Caco-2 (cell line): Measurements from ENCODE around the gene PHIP. TPM values are rescaled to one million over a fixed set of nuclear protein-coding genes. Genes with fewer than 3 reads are reported as not detected.

Experiments used
- BruUV-seq: library from RNA; stranded (reverse); fragments of 400-500 nt; replicated peaks from 2 replicates; lab custom pipeline; 2021; lab: Mats Ljungman, UMichigan
- CTCF ChIA-PET: fragments of 300-600 bp; sonication (Branson Sonifier 250); formaldehyde crosslinking; loops from one replicate; lab custom pipeline; 2022; ENCODE audit warnings: antibody characterized with exemption; lab: Charles Lee
- POLR2A ChIA-PET: fragments of 300-600 bp; sonication (Branson Sonifier 250); formaldehyde crosslinking; loops from one replicate; lab custom pipeline; 2022; ENCODE audit warnings: antibody characterized with exemption; lab: Charles Lee
- DNase-seq, 2 experiments: peaks; one replicate each; pipeline versions ENCODE4 v3.0.0 to v3.0.0-alpha.2; 2020 to 2022
- H3K27me3 ChIP-seq: replicated peaks from 2 replicates; pipeline ENCODE4 v1.6.0; 2011; ENCODE audit warnings: low read length; ENCODE audit not compliant: control insufficient read depth, insufficient read depth
- H3K36me3 ChIP-seq: 2 replicates; pipeline ENCODE4 v1.5.1; 2011; ENCODE audit warnings: low read length; ENCODE audit not compliant: control insufficient read depth, insufficient read depth
- H3K4me1 ChIP-seq: fragments of 250-450 bp; sonication (Bioruptor Pico); 2 replicates; pipeline ENCODE4 v1.5.1; 2020; ENCODE audit warnings: mild to moderate bottlenecking
- H3K4me3 ChIP-seq: 2 replicates; pipeline ENCODE4 v1.5.1; 2011; ENCODE audit warnings: low read depth, mild to moderate bottlenecking, control low read depth, low read length
- H3K9me3 ChIP-seq: fragments of 250-450 bp; sonication (Bioruptor Pico); 2 replicates; pipeline ENCODE4 v1.5.1; 2020; ENCODE audit warnings: mild to moderate bottlenecking, moderate library complexity
- H3K27ac Mint-ChIP-seq: one replicate; pipeline ENCODE4 v1.8.0; 2022; ENCODE audit warnings: mixed read lengths; ENCODE audit not compliant: unreplicated experiment
- H3K27me3 Mint-ChIP-seq: one replicate; pipeline ENCODE4 v1.8.0; 2022; ENCODE audit warnings: mixed read lengths; ENCODE audit not compliant: insufficient read depth, unreplicated experiment
- H3K36me3 Mint-ChIP-seq: one replicate; pipeline ENCODE4 v1.8.0; 2022; ENCODE audit warnings: mild to moderate bottlenecking, mixed read lengths; ENCODE audit not compliant: insufficient read depth, unreplicated experiment
- H3K4me1 Mint-ChIP-seq: one replicate; pipeline ENCODE4 v1.8.0; 2022; ENCODE audit warnings: low read depth, mixed read lengths; ENCODE audit not compliant: unreplicated experiment
- H3K4me3 Mint-ChIP-seq: one replicate; pipeline ENCODE4 v1.8.0; 2022; ENCODE audit warnings: mild to moderate bottlenecking, moderate library complexity, mixed read lengths; ENCODE audit not compliant: unreplicated experiment
- H3K9me3 Mint-ChIP-seq: one replicate; pipeline ENCODE4 v1.8.0; 2022; ENCODE audit warnings: mixed read lengths; ENCODE audit not compliant: unreplicated experiment
- intact Hi-C: fragments of 100-400 bp; cut with micrococcal nuclease; formaldehyde crosslinking; loops from one replicate; pipeline ENCODE4 v1.10.0; 2022; ENCODE audit not compliant: unreplicated experiment
- total RNA-seq: library from RNA; stranded (reverse); gene quantifications from 2 replicates; pipeline ENCODE4 v1.2.3, GENCODE V29; 2022
- TF ChIP-seq, protein P1 (sequence below), 2 experiments: fragments of 200-600 bp in 1 of 2; IDR thresholded peaks; 1 replicate in 1 of 2; 2 replicates in 1 of 2; pipeline versions ENCODE4 v1.5.1 to v1.8.0; 2011 to 2022; ENCODE audit warnings: antibody characterized with exemption in 1 of 2, control low read depth in 1 of 2, inconsistent platforms in 1 of 2, low read depth in 1 of 2, low read length in 1 of 2, mild to moderate bottlenecking in 1 of 2, moderate library complexity in 1 of 2; ENCODE audit not compliant: insufficient read depth in 1 of 2, severe bottlenecking in 1 of 2, unreplicated experiment in 1 of 2

Gene PHIP
- total RNA-seq, 1 experiment from 2014 or later, result 31.2 TPM

GRCh38 chr6:78910010-78910409 lies 168.0 kb downstream of the PHIP start:
- CTCF ChIA-PET, result no interaction called here
- no peaks in the 10 kb centered on the region for H3K27me3 ChIP-seq

DNA sequence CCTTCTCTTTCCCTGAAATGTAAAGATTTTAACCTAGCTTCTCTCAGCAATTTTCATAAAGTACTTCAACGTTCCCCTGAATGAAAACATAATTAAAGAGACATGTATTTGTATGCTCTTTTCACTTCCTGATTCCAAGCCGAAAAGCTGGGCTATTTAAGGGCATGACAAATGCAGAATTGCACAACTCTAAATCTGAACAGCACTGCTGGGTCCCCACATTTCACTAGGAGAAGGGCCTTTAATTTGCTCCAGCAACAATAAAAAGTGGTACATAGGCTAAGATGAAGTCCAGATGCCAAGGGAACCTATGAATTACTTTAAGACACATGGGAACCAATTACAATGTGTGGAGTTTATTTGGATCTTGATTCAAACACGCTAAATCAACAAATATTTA lies 168.7 kb downstream of the PHIP start:
- Histone ChIP-seq H3K36me3 (no peaks in the 10 kb centered on the region), H3K9me3 (no peaks in the 10 kb centered on the region), H3K4me1 (no peaks in the 10 kb centered on the region), H3K27me3 (no peaks in the 10 kb centered on the region), H3K4me3 (no peak overlapping the region)
- CTCF ChIA-PET, result no interaction called here
- Mint-ChIP-seq H3K27ac (no peak overlapping the region), H3K4me1 (peaks cover 18% of the 10 kb centered on the region), H3K36me3 (no peaks in the 10 kb centered on the region), H3K4me3 (no peak overlapping the region), H3K9me3 (no peaks in the 10 kb centered on the region), H3K27me3 (no peaks in the 10 kb centered on the region)
- no TSS peak for BruUV-seq
- no peak for DNase-seq
- TF ChIP-seq, protein P1, sequence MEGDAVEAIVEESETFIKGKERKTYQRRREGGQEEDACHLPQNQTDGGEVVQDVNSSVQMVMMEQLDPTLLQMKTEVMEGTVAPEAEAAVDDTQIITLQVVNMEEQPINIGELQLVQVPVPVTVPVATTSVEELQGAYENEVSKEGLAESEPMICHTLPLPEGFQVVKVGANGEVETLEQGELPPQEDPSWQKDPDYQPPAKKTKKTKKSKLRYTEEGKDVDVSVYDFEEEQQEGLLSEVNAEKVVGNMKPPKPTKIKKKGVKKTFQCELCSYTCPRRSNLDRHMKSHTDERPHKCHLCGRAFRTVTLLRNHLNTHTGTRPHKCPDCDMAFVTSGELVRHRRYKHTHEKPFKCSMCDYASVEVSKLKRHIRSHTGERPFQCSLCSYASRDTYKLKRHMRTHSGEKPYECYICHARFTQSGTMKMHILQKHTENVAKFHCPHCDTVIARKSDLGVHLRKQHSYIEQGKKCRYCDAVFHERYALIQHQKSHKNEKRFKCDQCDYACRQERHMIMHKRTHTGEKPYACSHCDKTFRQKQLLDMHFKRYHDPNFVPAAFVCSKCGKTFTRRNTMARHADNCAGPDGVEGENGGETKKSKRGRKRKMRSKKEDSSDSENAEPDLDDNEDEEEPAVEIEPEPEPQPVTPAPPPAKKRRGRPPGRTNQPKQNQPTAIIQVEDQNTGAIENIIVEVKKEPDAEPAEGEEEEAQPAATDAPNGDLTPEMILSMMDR (IDR thresholded peaks at IDR 0.05; ENCODE audit: insufficient read depth in 1 of 2, low read depth in 1 of 2, low read length in 1 of 2, severe bottlenecking in 1 of 2, unreplicated experiment in 1 of 2), result no peak
- intact Hi-C loops, result no loop called here
- POLR2A ChIA-PET, result no interaction called here

More at GRCh38 chr6:78910010-78910409, 168.0 kb downstream of the PHIP start:
- Histone ChIP-seq H3K9me3 (no peaks in the 10 kb centered on the region), H3K4me1 (no peaks in the 10 kb centered on the region), H3K4me3 (peak overlapping the region; percentile 58; the same call in 1 of the 2 replicates), H3K36me3 (no peaks in the 10 kb centered on the region)
- Mint-ChIP-seq H3K9me3 (no peaks in the 10 kb centered on the region), H3K4me1 (peaks cover 18% of the 10 kb centered on the region), H3K27me3 (no peaks in the 10 kb centered on the region), H3K27ac (no peak overlapping the region), H3K4me3 (peak overlapping the region; percentile 70), H3K36me3 (no peaks in the 10 kb centered on the region)
- TF ChIP-seq, protein P1 (IDR thresholded peaks at IDR 0.05; ENCODE audit: insufficient read depth in 1 of 2, low read depth in 1 of 2, low read length in 1 of 2, severe bottlenecking in 1 of 2, unreplicated experiment in 1 of 2), result no peak
- POLR2A ChIA-PET, result no interaction called here
- DNase-seq, result no peak
- intact Hi-C loops, result no loop called here
- no TSS peak for BruUV-seq

- no peak for DNase-seq
- Mint-ChIP-seq H3K9me3 (no peaks in the 10 kb centered on the region), H3K27ac (no peak overlapping the region), H3K27me3 (no peaks in the 10 kb centered on the region), H3K36me3 (no peaks in the 10 kb centered on the region), H3K4me3 (no peak overlapping the region), H3K4me1 (peaks cover 18% of the 10 kb centered on the region)
- no peaks in the 10 kb centered on the region for H3K36me3 ChIP-seq
- intact Hi-C loops, result no loop called here
- H3K4me1 ChIP-seq, result no peaks in the 10 kb centered on the region
- TF ChIP-seq, protein P1 (IDR thresholded peaks at IDR 0.05; ENCODE audit: insufficient read depth in 1 of 2, low read depth in 1 of 2, low read length in 1 of 2, severe bottlenecking in 1 of 2, unreplicated experiment in 1 of 2), result no peak
- ChIA-PET POLR2A (no interaction called here), CTCF (no interaction called here)
- no peaks in the 10 kb centered on the region for H3K27me3 ChIP-seq
- BruUV-seq, result no TSS peak
- no peak overlapping the region for H3K4me3 ChIP-seq
- H3K9me3 ChIP-seq, result no peaks in the 10 kb centered on the region
Observed at GRCh38 chr6:78908621-78909020, 169.4 kb downstream of the PHIP start.
